K562 (cell line): Measurements from ENCODE around the gene LTBP4. TPM values are rescaled to one million over a fixed set of nuclear protein-coding genes. Genes with fewer than 3 reads are reported as not detected.
A peak's percentile ranks its signal among the peaks of the same experiment; 100 is the strongest.

Experiments used
- BCL6 ChIP-seq: fragments of 250-450 bp; sonication (Bioruptor Pico); IDR thresholded peaks from 2 replicates; pipeline ENCODE4 v1.4.0; 2020
- BRF1 ChIP-seq: IDR thresholded peaks from 3 replicates; pipeline ENCODE4 v1.6.1; 2011; ENCODE audit warnings: borderline replicate concordance, mild to moderate bottlenecking; ENCODE audit not compliant: insufficient read length; ENCODE audit errors: extremely low read depth
- EP300 ChIP-seq: IDR thresholded peaks from 2 replicates; pipeline ENCODE4 v1.6.1; 2012; ENCODE audit warnings: low read length, improper control_type of control experiment
- EP400 ChIP-seq: fragments of 450-650 bp; IDR thresholded peaks from 2 replicates; pipeline ENCODE4 v1.6.1; 2017; ENCODE audit warnings: antibody characterized with exemption, mild to moderate bottlenecking, moderate library complexity
- ESRRA ChIP-seq: fragments of 450-650 bp; IDR thresholded peaks from 2 replicates; pipeline ENCODE4 v1.6.1; 2014; ENCODE audit warnings: low read depth, mild to moderate bottlenecking, moderate library complexity, borderline replicate concordance
- ETS2 ChIP-seq: IDR thresholded peaks from 2 replicates; pipeline ENCODE4 v1.6.1; 2016; ENCODE audit warnings: borderline replicate concordance, missing genetic modification characterization, mild to moderate bottlenecking, moderate library complexity, missing compliant biosample characterization; ENCODE audit not compliant: poor library complexity, severe bottlenecking
- FOXK1 ChIP-seq: sonication (generic); formaldehyde crosslinking; IDR thresholded peaks from 2 replicates; pipeline ENCODE4 v1.8.0; 2022; ENCODE audit warnings: missing genetic modification reagents, mild to moderate bottlenecking, borderline replicate concordance
- HDAC2 ChIP-seq: fragments of 450-650 bp; IDR thresholded peaks from 2 replicates; pipeline ENCODE4 v1.6.1; 2016; ENCODE audit warnings: mild to moderate bottlenecking
- HDAC3 ChIP-seq: fragments of 450-650 bp; IDR thresholded peaks from 2 replicates; pipeline ENCODE4 v1.6.1; 2018; ENCODE audit warnings: borderline replicate concordance, mild to moderate bottlenecking, moderate library complexity; ENCODE audit not compliant: partially characterized antibody
- MAFF ChIP-seq: IDR thresholded peaks from 2 replicates; pipeline ENCODE4 v1.6.1; 2012; ENCODE audit warnings: low read length, improper control_type of control experiment
- NCOA2 ChIP-seq, 2 experiments: fragments of 450-650 bp; IDR thresholded peaks; 2 replicates each; pipeline ENCODE4 v1.6.1; 2018; ENCODE audit warnings: mild to moderate bottlenecking in 2 of 2, moderate library complexity in 1 of 2; ENCODE audit not compliant: partially characterized antibody in 2 of 2
- NFE2 ChIP-seq: IDR thresholded peaks from 2 replicates; pipeline ENCODE4 v1.6.1; 2014; ENCODE audit warnings: antibody characterized with exemption, low read depth
- NR2C2 ChIP-seq, 2 experiments: fragments of 200-800 bp in 1 of 2; sonication (Bioruptor generic) in 1 of 2; sonication (generic) in 1 of 2; formaldehyde crosslinking in 1 of 2; IDR thresholded peaks; 2 replicates each; pipeline versions ENCODE4 v1.6.1 to v1.8.0; 2016 to 2022; ENCODE audit warnings: mild to moderate bottlenecking in 1 of 2, missing compliant biosample characterization in 1 of 2, missing genetic modification characterization in 1 of 2, missing genetic modification reagents in 1 of 2
- OTX1 ChIP-seq: fragments of 450-650 bp; formaldehyde crosslinking; IDR thresholded peaks from 2 replicates; pipeline ENCODE4 v1.4.0; 2022; ENCODE audit warnings: mild to moderate bottlenecking
- RB1 ChIP-seq: fragments of 450-650 bp; IDR thresholded peaks from 2 replicates; pipeline ENCODE4 v1.6.1; 2017; ENCODE audit warnings: low read depth, mild to moderate bottlenecking
- SRSF3 ChIP-seq: fragments of 200-400 bp; formaldehyde crosslinking; IDR thresholded peaks from 2 replicates; pipeline ENCODE4 v1.6.1; 2016; ENCODE audit warnings: mild to moderate bottlenecking, low read length, moderate library complexity; ENCODE audit not compliant: insufficient read depth
- YY1 ChIP-seq, 3 experiments: IDR thresholded peaks; 2 replicates each; pipeline ENCODE4 v1.6.1; 2011; ENCODE audit warnings: low read length in 2 of 3, mild to moderate bottlenecking in 2 of 3, moderate library complexity in 2 of 3, borderline replicate concordance in 1 of 3, control low read depth in 1 of 3, low read depth in 1 of 3; ENCODE audit not compliant: insufficient read depth in 3 of 3, insufficient replicate concordance in 2 of 3, control insufficient read depth in 1 of 3, insufficient read length in 1 of 3; ENCODE audit errors: extremely low read depth in 1 of 3
- ZBTB8A ChIP-seq: fragments of 450-650 bp; IDR thresholded peaks from 2 replicates; pipeline ENCODE4 v1.6.1; 2018; ENCODE audit warnings: mild to moderate bottlenecking, moderate library complexity; ENCODE audit not compliant: partially characterized antibody
- ZC3H11A ChIP-seq: IDR thresholded peaks from 2 replicates; pipeline ENCODE4 v1.6.1; 2012; ENCODE audit warnings: low read depth, low read length, improper control_type of control experiment
- ZC3H4 ChIP-seq: sonication (generic); formaldehyde crosslinking; IDR thresholded peaks from 2 replicates; pipeline ENCODE4 v1.9.0; 2021; ENCODE audit warnings: missing genetic modification reagents, borderline replicate concordance
- ZNF316 ChIP-seq: fragments of 450-650 bp; IDR thresholded peaks from 2 replicates; pipeline ENCODE4 v1.6.1; 2016
- ZNF518B ChIP-seq: fragments of 250-450 bp; sonication (Bioruptor Pico); IDR thresholded peaks from 2 replicates; pipeline ENCODE4 v1.5.0; 2021; ENCODE audit warnings: mild to moderate bottlenecking, moderate library complexity
- ZNF584 ChIP-seq: fragments of 200-800 bp; sonication (Bioruptor generic); IDR thresholded peaks from 2 replicates; pipeline ENCODE4 v1.6.1; 2016; ENCODE audit warnings: low read depth, mild to moderate bottlenecking, missing genetic modification characterization, missing compliant biosample characterization
- polyA plus RNA-seq, 8 experiments: library from polyadenylated mRNA; depleted of rRNA in 4 of 8; stranded (reverse) in 5 of 8; unstranded in 3 of 8; fragments of >200 nt; fragmentation: Nextera tagmentation in 2 of 8; fragmentation: Illumina TruSeq in 1 of 8; extraction: Ambion mirVana in 2 of 8; extraction: Trizol in 1 of 8; gene quantifications; 2 replicates each; pipeline versions ENCODE4 v1.2.1 to v1.2.3, GENCODE V29; 2011 to 2014; ENCODE audit warnings: inconsistent platforms in 1 of 8, missing spikeins in 1 of 8
- total RNA-seq, 7 experiments: library from RNA; depleted of rRNA in 6 of 7; stranded (reverse); fragments of >200 nt in 6 of 7; fragmentation: Illumina TruSeq in 2 of 7; extraction: Trizol in 2 of 7; gene quantifications; 2 replicates each; pipeline versions ENCODE4 v1.2.1 to v1.2.3, GENCODE V29; 2011 to 2021; ENCODE audit warnings: low replicate concordance in 1 of 7
- TF ChIP-seq, protein P1 (sequence below): sonication (generic); formaldehyde crosslinking; IDR thresholded peaks from 2 replicates; pipeline ENCODE4 v1.8.0; 2022; ENCODE audit warnings: mild to moderate bottlenecking, missing genetic modification reagents

LTBP4 gene
- total and polyA plus RNA-seq, 9 of the 15 experiments (the other 6 are each of a cell fraction or from before 2014, with no cell fraction given) = 0.35 to 160 (median 31.6) TPM

GRCh38 chr19:40609561-40610395 is 8.6 kb downstream of the LTBP4 start (continued):
- TF ChIP-seq YY1 (IDR thresholded peaks at IDR 0.05; ENCODE audit: borderline replicate concordance in 1 of 3, control insufficient read depth in 1 of 3, extremely low read depth in 1 of 3, insufficient read depth in 3 of 3, insufficient read length in 1 of 3, insufficient replicate concordance in 2 of 3, low read depth in 1 of 3, low read length in 2 of 3) (peak in 1 of 3 experiments; percentile 23), ZBTB8A (no peak), FOXK1 (CRISPR knock-in tag) (no peak), NFE2 (no peak), ZC3H11A (no peak), NCOA2 (IDR thresholded peaks at IDR 0.05; ENCODE audit: partially characterized antibody in 2 of 2) (no peak), ZNF518B (CRISPR knock-in tag) (no peak), SRSF3 (no peak), NR2C2 (CRISPR knock-in tag; IDR thresholded peaks at IDR 0.05) (no peak), NR2C2 (tag; IDR thresholded peaks at IDR 0.05) (0 out of 2 replicates have a peak, but pooled peaks have one; percentile 31), ZNF584 (CRISPR knock-in tag) (no peak), ZC3H4 (CRISPR knock-in tag) (no peak), HDAC2 (no peak), EP300 (no peak), HDAC3 (no peak), BRF1 (no peak), RB1 (0 out of 2 replicates have a peak, but pooled peaks have one; percentile 14), BCL6 (no peak), OTX1 (no peak; the same call in 1 of the 2 replicates), MAFF (no peak), ZNF316 (no peak), ETS2 (tag) (no peak), EP400 (no peak), ESRRA (no peak; the same call in 1 of the 2 replicates)
- TF ChIP-seq, protein P1, sequence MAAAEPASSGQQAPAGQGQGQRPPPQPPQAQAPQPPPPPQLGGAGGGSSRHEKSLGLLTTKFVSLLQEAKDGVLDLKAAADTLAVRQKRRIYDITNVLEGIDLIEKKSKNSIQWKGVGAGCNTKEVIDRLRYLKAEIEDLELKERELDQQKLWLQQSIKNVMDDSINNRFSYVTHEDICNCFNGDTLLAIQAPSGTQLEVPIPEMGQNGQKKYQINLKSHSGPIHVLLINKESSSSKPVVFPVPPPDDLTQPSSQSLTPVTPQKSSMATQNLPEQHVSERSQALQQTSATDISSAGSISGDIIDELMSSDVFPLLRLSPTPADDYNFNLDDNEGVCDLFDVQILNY (CRISPR knock-in tag) = no peak
